ENCODE measurements around the gene RNU6-9.

- TF ChIP-seq CTCF (IDR thresholded peaks at IDR 0.05) (no peak), POLR2AphosphoS5 (IDR thresholded peaks at IDR 0.05; ENCODE audit: low read depth, low read length) (no peak; the same call in 1 of the 2 replicates), TCF7L2 (IDR thresholded peaks at IDR 0.05; ENCODE audit: low read depth, low read length) (no peak), REST (IDR thresholded peaks at IDR 0.05; ENCODE audit: insufficient read depth in 1 of 2, low read depth in 2 of 2, low read length in 1 of 2) (no peak), SIN3A (IDR thresholded peaks at IDR 0.05; ENCODE audit: borderline replicate concordance, insufficient read depth, low read depth, low read length) (no peak)
These were observed at the start of gene RNU6-9, which contains the start of gene MED16 for GRCh38 chr19:892894-893689.
